HCT116 (cell line): ENCODE data around the gene RTN4RL2. TPM values are rescaled to one million over a fixed set of nuclear protein-coding genes. Genes with fewer than 3 reads are reported as not detected.

Source experiments
- ATAC-seq: fragments of 200-7000 bp; cut with Tn5 transposase; 2 replicates; pipeline ENCODE4 v1.9.1; 2020; ENCODE audit warnings: mild to moderate bottlenecking, moderate library complexity
- BruUV-seq: library from RNA; stranded (reverse); fragments of 400-500 nt; replicated peaks from 2 replicates; lab custom pipeline; 2021; lab: Mats Ljungman, UMichigan
- CTCF ChIA-PET: fragments of 300-600 bp; sonication (Branson Sonifier 250); formaldehyde crosslinking; loops from one replicate; lab custom pipeline; 2021; ENCODE audit warnings: antibody characterized with exemption; lab: Charles Lee
- POLR2A ChIA-PET: fragments of 300-600, 350-600 bp; sonication (Branson Sonifier 250); formaldehyde crosslinking; loops from one replicate; lab custom pipeline; 2021; ENCODE audit warnings: antibody characterized with exemption; lab: Charles Lee
- RAD21 ChIA-PET, 2 experiments: fragments of 300-600 bp; sonication (Branson Sonifier 250); formaldehyde crosslinking; loops; one replicate each; lab custom pipeline; 2023; ENCODE audit warnings: low total read pairs in 2 of 2; ENCODE audit not compliant: uncharacterized antibody in 2 of 2, unreplicated experiment in 2 of 2, low non-redundant PET in 1 of 2; lab: Charles Lee
- DNase-seq: peaks from one replicate; pipeline ENCODE4 v3.0.0-alpha.2; 2010; ENCODE audit warnings: low read depth, low spot score
- H2AFZ ChIP-seq: fragments of 200-600 bp; shearing (Covaris generic), sonication (generic); 2 replicates; pipeline ENCODE4 v1.6.1; 2017; ENCODE audit warnings: low read depth, mixed run types, mixed read lengths, antibody characterized with exemption, low read length; ENCODE audit not compliant: poor library complexity, severe bottlenecking
- H3K27ac ChIP-seq: 2 replicates; pipeline ENCODE4 v1.5.1; 2012; ENCODE audit warnings: low read depth, low read length
- H3K27me3 ChIP-seq: fragments of 200-600 bp; sonication (generic); 2 replicates; pipeline ENCODE4 v1.6.1; 2016; ENCODE audit warnings: mixed run types, low read length, mixed read lengths; ENCODE audit not compliant: insufficient read depth
- H3K36me3 ChIP-seq, 2 experiments: fragments of 200-500 bp in 1 of 2; fragments of 200-600 bp in 1 of 2; sonication (Bioruptor generic) in 1 of 2; sonication (generic) in 1 of 2; 2 replicates each; pipeline versions ENCODE4 v1.5.1 to v1.6.1; 2014 to 2016; ENCODE audit warnings: low read length in 2 of 2, inconsistent platforms in 1 of 2, mixed read lengths in 1 of 2, mixed run types in 1 of 2; ENCODE audit not compliant: insufficient read depth in 2 of 2, control insufficient read depth in 1 of 2
- H3K4me1 ChIP-seq, 2 experiments: fragments of 200-600 bp in 1 of 2; sonication (generic) in 1 of 2; 2 replicates each; pipeline versions ENCODE4 v1.5.1 to v1.6.1; 2012 to 2017; ENCODE audit warnings: low read length in 2 of 2, inconsistent platforms in 1 of 2, mild to moderate bottlenecking in 1 of 2, mixed read lengths in 1 of 2, mixed run types in 1 of 2, moderate library complexity in 1 of 2; ENCODE audit not compliant: insufficient read depth in 2 of 2, control insufficient read depth in 1 of 2
- H3K4me2 ChIP-seq: fragments of 200-600 bp; sonication (generic); 2 replicates; pipeline ENCODE4 v1.6.1; 2017; ENCODE audit warnings: mixed run types, low read length, mixed read lengths
- H3K4me3 ChIP-seq, 2 experiments: fragments of 200-600 bp in 1 of 2; sonication (generic) in 1 of 2; replicated peaks in 1 of 2; 2 replicates each; pipeline ENCODE4 v1.5.1; 2011 to 2016; ENCODE audit warnings: low read length in 2 of 2, control low read depth in 1 of 2, low read depth in 1 of 2, mild to moderate bottlenecking in 1 of 2, mixed read lengths in 1 of 2, mixed run types in 1 of 2
- H3K79me2 ChIP-seq: fragments of 200-600 bp; sonication (generic); 2 replicates; pipeline ENCODE4 v1.6.1; 2017; ENCODE audit warnings: mild to moderate bottlenecking, mixed run types, low read length, moderate library complexity, mixed read lengths; ENCODE audit not compliant: insufficient read depth
- H3K9ac ChIP-seq: fragments of 200-600 bp; sonication (generic); 2 replicates; pipeline ENCODE4 v1.6.1; 2016; ENCODE audit warnings: low read length, mixed read lengths
- H3K9me2 ChIP-seq: fragments of 200-600 bp; sonication (generic), shearing (Covaris generic); 2 replicates; pipeline ENCODE4 v1.6.1; 2017; ENCODE audit warnings: mixed run types, mild to moderate bottlenecking, moderate library complexity; ENCODE audit not compliant: insufficient read depth
- H3K9me3 ChIP-seq, 2 experiments: fragments of 200-500 bp in 1 of 2; fragments of 200-600 bp in 1 of 2; sonication (Bioruptor generic) in 1 of 2; sonication (generic) in 1 of 2; 2 replicates each; pipeline ENCODE4 v1.6.1; 2014 to 2017; ENCODE audit warnings: low read length in 2 of 2, mixed read lengths in 2 of 2, inconsistent platforms in 1 of 2, low read depth in 1 of 2, mild to moderate bottlenecking in 1 of 2, mixed run types in 1 of 2, moderate library complexity in 1 of 2; ENCODE audit not compliant: control insufficient read depth in 1 of 2, insufficient read depth in 1 of 2
- H4K20me1 ChIP-seq: fragments of 200-600 bp; sonication (generic), shearing (Covaris generic); 2 replicates; pipeline ENCODE4 v1.6.1; 2017; ENCODE audit warnings: mixed run types, mild to moderate bottlenecking, moderate library complexity; ENCODE audit not compliant: insufficient read depth
- CEBPB ChIP-seq: IDR thresholded peaks from 2 replicates; pipeline ENCODE4 v1.6.1; 2012; ENCODE audit warnings: low read depth
- EGR1 ChIP-seq: IDR thresholded peaks from 2 replicates; pipeline ENCODE4 v1.6.1; 2012; ENCODE audit warnings: low read depth
- ELF1 ChIP-seq: IDR thresholded peaks from 2 replicates; pipeline ENCODE4 v1.6.1; 2012; ENCODE audit warnings: low read depth, borderline replicate concordance
- MAX ChIP-seq: IDR thresholded peaks from 2 replicates; pipeline ENCODE4 v1.6.1; 2012
- POLR2A ChIP-seq: IDR thresholded peaks from 2 replicates; pipeline ENCODE4 v1.7.0; 2011; ENCODE audit warnings: borderline replicate concordance; ENCODE audit not compliant: insufficient read depth, insufficient read length; ENCODE audit errors: extremely low read depth
- POLR2AphosphoS5 ChIP-seq: IDR thresholded peaks from 2 replicates; pipeline ENCODE4 v1.6.1; 2011; ENCODE audit warnings: mild to moderate bottlenecking, low read depth, low read length, moderate library complexity
- RAD21 ChIP-seq: IDR thresholded peaks from 2 replicates; pipeline ENCODE4 v1.6.1; 2012; ENCODE audit warnings: low read depth, mild to moderate bottlenecking
- REST ChIP-seq: IDR thresholded peaks from 2 replicates; pipeline ENCODE4 v1.6.1; 2012; ENCODE audit warnings: low read depth
- TCF7L2 ChIP-seq: IDR thresholded peaks from 2 replicates; pipeline ENCODE4 v1.7.0; 2011; ENCODE audit warnings: borderline replicate concordance, inconsistent platforms; ENCODE audit not compliant: insufficient read depth, insufficient read length; ENCODE audit errors: extremely low read depth
- YY1 ChIP-seq: IDR thresholded peaks from 2 replicates; pipeline ENCODE4 v1.6.1; 2011; ENCODE audit warnings: low read length, low read depth, moderate library complexity, mild to moderate bottlenecking; ENCODE audit not compliant: insufficient replicate concordance; ENCODE audit errors: extremely low read depth
- intact Hi-C: fragments of 100-400 bp; cut with micrococcal nuclease; formaldehyde crosslinking; loops from 2 replicates; pipeline ENCODE4 v1.10.0; 2022
- total RNA-seq: library from RNA; stranded (reverse); gene quantifications from one replicate; pipeline ENCODE4 v1.2.1, GENCODE V29; 2021; ENCODE audit not compliant: unreplicated experiment

RTN4RL2 gene
- total RNA-seq, 1 experiment from 2014 or later, result 24.0 TPM

- BruUV-seq, result no TSS peak
- RAD21 ChIA-PET, result no interaction called here
- H3K9ac ChIP-seq, result peak overlapping the region; percentile 50
Measured at GRCh38 chr11:57499413-57499982, 39.2 kb downstream of the RTN4RL2 start.

GRCh38 chr11:57499983-57500461 is 39.7 kb downstream of the RTN4RL2 start:
- H3K27me3 ChIP-seq, result no peaks in the 10 kb centered on the region
- peaks cover 9 to 17% of the 10 kb centered on the region in 2 experiments; a peak in 3 of 4 replicates for H3K4me1 ChIP-seq
- peak overlapping the region; percentile 50; the same call in 1 of the 2 replicates for H3K9ac ChIP-seq
- peak overlapping the region; percentile 68 for H2AFZ ChIP-seq
- intact Hi-C loops, result no loop called here
- no peaks in the 10 kb centered on the region for H3K9me3 ChIP-seq
- no peaks in the 10 kb centered on the region for H3K79me2 ChIP-seq
- DNase-seq (no peak), ATAC-seq (peak; percentile 24)
- ChIA-PET CTCF (no interaction called here), RAD21 (no interaction called here), POLR2A (no interaction called here)
- H3K4me3 ChIP-seq, result peak overlapping the region in 1 of 2 experiments; percentile 49; a peak in 1 of 4 replicates
- H3K4me2 ChIP-seq, result peak overlapping the region; percentile 87
- no peak overlapping the region; the same call in 1 of the 2 replicates for H3K27ac ChIP-seq
- TF ChIP-seq YY1 (no peak), POLR2A (no peak), POLR2AphosphoS5 (no peak), TCF7L2 (no peak), EGR1 (no peak), MAX (no peak), RAD21 (no peak), REST (no peak), CEBPB (no peak), ELF1 (no peak)
- no peaks in the 10 kb centered on the region for H3K9me2 ChIP-seq
- no peaks in the 10 kb centered on the region for H4K20me1 ChIP-seq
- no TSS peak for BruUV-seq
- no peaks in the 10 kb centered on the region for H3K36me3 ChIP-seq

More at GRCh38 chr11:57499413-57499982, 39.2 kb downstream of the RTN4RL2 start:
- no peaks in the 10 kb centered on the region for H3K9me3 ChIP-seq
- TF ChIP-seq POLR2A, result no peak
- TF ChIP-seq POLR2AphosphoS5, result peak; percentile 64
- peak overlapping the region; percentile 30 to 49 for H3K4me3 ChIP-seq
- DNase-seq (peak; percentile 61), ATAC-seq (peak; percentile 100)
- peak overlapping the region; percentile 50; the same call in 1 of the 2 replicates for H3K27ac ChIP-seq
- peaks cover 9 to 17% of the 10 kb centered on the region in 2 experiments; a peak in 3 of 4 replicates for H3K4me1 ChIP-seq
- no peaks in the 10 kb centered on the region for H4K20me1 ChIP-seq
- no peaks in the 10 kb centered on the region for H3K9me2 ChIP-seq
- no peaks in the 10 kb centered on the region for H3K36me3 ChIP-seq
- peak overlapping the region; percentile 68 for H2AFZ ChIP-seq
- H3K27me3 ChIP-seq, result no peaks in the 10 kb centered on the region
- intact Hi-C loops, result no loop called here
- H3K79me2 ChIP-seq, result no peaks in the 10 kb centered on the region
- POLR2A ChIA-PET, result no interaction called here
- H3K4me2 ChIP-seq, result peak overlapping the region; percentile 87
- CTCF ChIA-PET, result no interaction called here
